DLD1 (cell line): Measurements from ENCODE around the gene ISX.

ENCODE experiments used
- in situ Hi-C: cut with HindIII; loops from 2 replicates; pipeline ENCODE4 v1.10.0; 2017; ENCODE audit warnings: low sequenced_read_pairs

Gene ISX

GRCh38 chr22:35051791-35052190 is 14.2 kb upstream of the ISX start:
- in situ Hi-C loops = no loop called here

GRCh38 chr22:35053060-35053835 is 12.7 kb upstream of the ISX start:
- in situ Hi-C loops = no loop called here

- in situ Hi-C loops = no loop called here
Measured at GRCh38 chr22:35054064-35054463, 11.9 kb upstream of the ISX start.

GRCh38 chr22:35056486-35056885 is 9.5 kb upstream of the ISX start:
- in situ Hi-C loops = no loop called here

GRCh38 chr22:35057155-35057554 is 8.8 kb upstream of the ISX start:
- in situ Hi-C loops = no loop called here

GRCh38 chr22:35059632-35060031 is 6.3 kb upstream of the ISX start:
- in situ Hi-C loops = no loop called here

GRCh38 chr22:35064664-35065063 is 1.3 kb upstream of the ISX start:
- in situ Hi-C loops = no loop called here

GRCh38 chr22:35065183-35065582 is 775 bp upstream of the ISX start:
- in situ Hi-C loops = no loop called here

- in situ Hi-C loops = no loop called here
Measured at GRCh38 chr22:35066768-35067167, 810 bp downstream of the ISX start.

GRCh38 chr22:35069541-35069940 is 3.6 kb downstream of the ISX start:
- in situ Hi-C loops = no loop called here

- in situ Hi-C loops = no loop called here
Measured at GRCh38 chr22:35070451-35071093, 4.6 kb downstream of the ISX start.

GRCh38 chr22:35071784-35072183 is 5.8 kb downstream of the ISX start:
- in situ Hi-C loops = no loop called here

- in situ Hi-C loops = no loop called here
Measured at GRCh38 chr22:35072925-35073324, 7.0 kb downstream of the ISX start.

GRCh38 chr22:35074583-35074982 is 8.6 kb downstream of the ISX start:
- in situ Hi-C loops = no loop called here

- in situ Hi-C loops = no loop called here
Measured at GRCh38 chr22:35076630-35077029, 10.7 kb downstream of the ISX start.

GRCh38 chr22:35085621-35086020 is 19.7 kb downstream of the ISX start:
- in situ Hi-C loops = no loop called here

- in situ Hi-C loops = no loop called here
Measured at GRCh38 chr22:35089139-35089538, 23.2 kb downstream of the ISX start.

- in situ Hi-C loops = no loop called here
Measured at GRCh38 chr22:35092406-35092805, 26.4 kb downstream of the ISX start.

- in situ Hi-C loops = no loop called here
Measured at GRCh38 chr22:35098921-35099320, 33.0 kb downstream of the ISX start.

GRCh38 chr22:35099883-35100282 is 33.9 kb downstream of the ISX start:
- in situ Hi-C loops = no loop called here

GRCh38 chr22:35102663-35103062 is 36.7 kb downstream of the ISX start:
- in situ Hi-C loops = no loop called here

- in situ Hi-C loops = no loop called here
Measured at GRCh38 chr22:35103761-35104160, 37.8 kb downstream of the ISX start.

- in situ Hi-C loops = no loop called here
Measured at GRCh38 chr22:35104491-35104890, 38.5 kb downstream of the ISX start.
